NCI-H345 treated with DMSO at 0.1 percent for 48 hours (cell line): ENCODE data around the gene EGF.

ENCODE experiments used
- DNase-seq: peaks from one replicate; lab custom pipeline; 2025; ENCODE audit not compliant: unreplicated experiment; lab: John Stamatoyannopoulos, UW

EGF gene

GRCh38 chr4:109957227-109957626 lies 44.5 kb downstream of the EGF start:
- DNase-seq, result no peak

GRCh38 chr4:109959195-109959594 lies 46.5 kb downstream of the EGF start:
- DNase-seq, result no peak

GRCh38 chr4:109962401-109962800 lies 49.7 kb downstream of the EGF start:
- no peak for DNase-seq

- no peak for DNase-seq
Measured at GRCh38 chr4:109966891-109967481, 54.3 kb downstream of the EGF start.

- no peak for DNase-seq
Measured at GRCh38 chr4:109967798-109968520, 55.3 kb downstream of the EGF start.

GRCh38 chr4:109969087-109969486 lies 56.4 kb downstream of the EGF start:
- no peak for DNase-seq

GRCh38 chr4:109969919-109970318 lies 57.2 kb downstream of the EGF start:
- DNase-seq, result no peak

- DNase-seq, result no peak
Measured at GRCh38 chr4:109972786-109973528, 60.3 kb downstream of the EGF start.

- no peak for DNase-seq
Measured at GRCh38 chr4:109973529-109973905, 60.8 kb downstream of the EGF start.

GRCh38 chr4:109976189-109976588 lies 63.5 kb downstream of the EGF start:
- DNase-seq, result no peak

- peak; percentile 4 for DNase-seq
Measured at GRCh38 chr4:109977854-109978501, 65.3 kb downstream of the EGF start.

- no peak for DNase-seq
Measured at GRCh38 chr4:109978704-109979454, 66.2 kb downstream of the EGF start.

GRCh38 chr4:109979920-109980717 lies 67.4 kb downstream of the EGF start:
- DNase-seq, result no peak

GRCh38 chr4:109981936-109982335 lies 69.3 kb downstream of the EGF start:
- no peak for DNase-seq

GRCh38 chr4:109982521-109982920 lies 69.8 kb downstream of the EGF start:
- DNase-seq, result no peak

- DNase-seq, result peak; percentile 59
Measured at GRCh38 chr4:109985993-109986974, 73.6 kb downstream of the EGF start.

GRCh38 chr4:109989044-109989443 lies 76.4 kb downstream of the EGF start:
- no peak for DNase-seq

- no peak for DNase-seq
Measured at GRCh38 chr4:109989618-109990017, 76.9 kb downstream of the EGF start.
